Activated CD4-positive, alpha-beta memory T cell treated with anti-CD3 and anti-CD28 coated beads for 36 hours (primary cell): Measurements from ENCODE around the gene ADAMTSL1. TPM values are rescaled to one million over a fixed set of nuclear protein-coding genes. Genes with fewer than 3 reads are reported as not detected.

Source experiments
- CTCF ChIA-PET: fragments of 350-600 bp; sonication (Branson Sonifier 250); formaldehyde crosslinking; loops from one replicate; lab custom pipeline; 2021; ENCODE audit warnings: antibody characterized with exemption, inconsistent platforms; lab: Charles Lee
- POLR2A ChIA-PET: fragments of 350-600 bp; sonication (Branson Sonifier 250); formaldehyde crosslinking; loops from one replicate; lab custom pipeline; 2021; ENCODE audit warnings: antibody characterized with exemption; lab: Charles Lee
- DNase-seq: peaks from one replicate; pipeline ENCODE4 v3.0.0-alpha.2; 2020
- H3K27ac Mint-ChIP-seq: one replicate; pipeline ENCODE4 v1.8.0; 2021; ENCODE audit warnings: mixed read lengths
- H3K27me3 Mint-ChIP-seq: one replicate; pipeline ENCODE4 v1.8.0; 2021; ENCODE audit warnings: mixed read lengths
- H3K36me3 Mint-ChIP-seq: one replicate; pipeline ENCODE4 v1.8.0; 2021; ENCODE audit warnings: mixed read lengths
- H3K4me1 Mint-ChIP-seq: one replicate; pipeline ENCODE4 v1.8.0; 2021; ENCODE audit warnings: low read depth, mixed read lengths
- H3K4me3 Mint-ChIP-seq: one replicate; pipeline ENCODE4 v1.8.0; 2021; ENCODE audit warnings: mild to moderate bottlenecking, mixed read lengths
- H3K9me3 Mint-ChIP-seq: one replicate; pipeline ENCODE4 v1.8.0; 2021; ENCODE audit warnings: mixed read lengths
- intact Hi-C: fragments of 100-400 bp; cut with micrococcal nuclease; formaldehyde crosslinking; loops from one replicate; pipeline ENCODE4 v1.15.1; 2023
- total RNA-seq, 2 experiments: library from RNA; stranded (reverse); gene quantifications; one replicate each; pipeline ENCODE4 v1.2.3, GENCODE V29; 2021

Gene ADAMTSL1
- total RNA-seq, 2 experiments from 2014 or later, result not detected

DNA sequence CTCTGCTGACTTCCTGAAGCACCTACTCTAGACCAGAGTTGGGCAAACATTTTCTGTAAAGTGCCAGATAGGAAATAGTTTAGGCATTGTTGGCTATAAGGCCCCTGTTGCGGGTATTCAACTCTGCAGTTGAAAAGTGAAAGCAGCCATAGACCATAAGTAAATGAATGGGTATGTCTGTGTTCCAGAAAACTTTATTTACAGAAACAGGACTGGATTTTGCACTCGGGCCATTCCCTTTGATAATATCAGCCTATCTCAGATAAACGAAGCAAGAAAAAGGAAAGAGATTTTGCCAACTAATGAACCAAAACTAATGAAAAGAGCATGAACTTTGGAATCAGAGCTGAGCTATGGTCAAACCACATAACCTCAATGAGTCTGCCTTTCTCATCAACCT lies 374.7 kb downstream of the ADAMTSL1 start:
- Mint-ChIP-seq H3K9me3 (no peaks in the 10 kb centered on the region), H3K36me3 (no peaks in the 10 kb centered on the region), H3K27ac (no peak overlapping the region), H3K4me1 (no peaks in the 10 kb centered on the region), H3K27me3 (peaks cover 1% of the 10 kb centered on the region), H3K4me3 (no peak overlapping the region)
- no peak for DNase-seq
- ChIA-PET POLR2A (no interaction called here), CTCF (no interaction called here)
- intact Hi-C loops, result no loop called here

DNA sequence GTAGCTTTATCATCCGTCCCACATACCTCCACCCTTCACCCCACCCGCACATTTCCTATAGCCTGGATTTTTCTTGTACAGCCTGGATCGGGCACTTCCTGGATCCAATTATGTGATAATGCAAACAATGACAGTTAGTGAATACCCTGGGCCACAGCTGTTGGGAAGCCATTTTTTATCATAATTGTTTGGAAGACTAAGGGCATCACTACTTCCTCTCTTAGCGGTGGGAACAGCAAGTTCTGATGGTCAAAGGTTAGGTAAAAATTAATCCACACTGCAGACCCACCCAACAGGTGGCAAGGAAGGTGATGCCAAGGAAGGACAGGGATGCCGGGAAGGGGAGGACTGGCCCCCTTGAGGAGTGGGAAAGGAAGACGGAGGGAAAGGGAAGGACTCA lies 375.3 kb downstream of the ADAMTSL1 start:
- intact Hi-C loops, result no loop called here

DNA sequence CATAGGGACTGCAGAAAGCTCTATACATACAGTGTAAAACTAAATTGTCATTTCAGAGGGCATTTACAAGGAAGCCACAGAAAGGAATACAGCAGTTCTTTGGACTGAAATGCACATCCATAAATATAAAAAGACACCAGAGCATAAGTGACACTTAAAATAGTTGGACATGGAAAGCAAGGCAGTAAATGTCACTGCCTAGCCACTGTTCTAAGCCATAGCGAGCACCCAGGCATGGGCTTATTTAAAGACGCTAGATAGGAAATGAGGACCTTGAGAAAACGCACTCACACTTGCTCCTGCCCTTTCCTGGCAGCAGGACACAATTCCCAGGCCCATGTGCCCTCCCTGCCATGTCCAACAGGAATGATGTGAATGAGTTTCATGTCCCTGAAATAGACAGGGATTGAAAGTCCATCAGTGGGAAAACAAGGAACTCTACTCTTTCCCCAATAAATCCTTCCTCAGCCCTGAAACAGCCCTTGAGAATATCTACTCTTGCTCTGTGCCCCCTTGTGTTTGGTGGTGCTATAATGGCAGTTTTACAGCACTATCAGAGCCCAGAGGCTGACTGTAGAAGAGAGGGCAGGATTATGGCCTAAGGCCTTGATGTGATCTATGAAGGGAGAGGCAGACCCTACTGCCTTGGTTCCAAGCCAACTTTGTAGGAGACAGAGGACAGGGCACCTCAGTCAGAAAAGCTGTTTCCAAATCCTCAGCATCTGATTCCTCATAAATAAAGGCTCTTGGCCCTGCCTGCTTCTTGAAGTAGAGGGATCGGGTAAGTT lies 376.1 kb downstream of the ADAMTSL1 start:
- H3K27ac Mint-ChIP-seq, result no peak overlapping the region
- H3K4me1 Mint-ChIP-seq, result no peaks in the 10 kb centered on the region
- no peak for DNase-seq
- H3K36me3 Mint-ChIP-seq, result no peaks in the 10 kb centered on the region
- POLR2A ChIA-PET, result no interaction called here
- H3K4me3 Mint-ChIP-seq, result no peak overlapping the region
- intact Hi-C loops, result no loop called here
- H3K27me3 Mint-ChIP-seq, result peaks cover 1% of the 10 kb centered on the region
- CTCF ChIA-PET, result no interaction called here
- no peaks in the 10 kb centered on the region for H3K9me3 Mint-ChIP-seq

More for the DNA sequence above, 375.3 kb downstream of the ADAMTSL1 start:
- H3K27me3 Mint-ChIP-seq, result peaks cover 1% of the 10 kb centered on the region
- H3K4me1 Mint-ChIP-seq, result no peaks in the 10 kb centered on the region
- no peaks in the 10 kb centered on the region for H3K36me3 Mint-ChIP-seq
- ChIA-PET CTCF (no interaction called here), POLR2A (no interaction called here)
- no peak overlapping the region for H3K4me3 Mint-ChIP-seq
- H3K27ac Mint-ChIP-seq, result no peak overlapping the region
- no peak for DNase-seq
- H3K9me3 Mint-ChIP-seq, result no peaks in the 10 kb centered on the region

DNA sequence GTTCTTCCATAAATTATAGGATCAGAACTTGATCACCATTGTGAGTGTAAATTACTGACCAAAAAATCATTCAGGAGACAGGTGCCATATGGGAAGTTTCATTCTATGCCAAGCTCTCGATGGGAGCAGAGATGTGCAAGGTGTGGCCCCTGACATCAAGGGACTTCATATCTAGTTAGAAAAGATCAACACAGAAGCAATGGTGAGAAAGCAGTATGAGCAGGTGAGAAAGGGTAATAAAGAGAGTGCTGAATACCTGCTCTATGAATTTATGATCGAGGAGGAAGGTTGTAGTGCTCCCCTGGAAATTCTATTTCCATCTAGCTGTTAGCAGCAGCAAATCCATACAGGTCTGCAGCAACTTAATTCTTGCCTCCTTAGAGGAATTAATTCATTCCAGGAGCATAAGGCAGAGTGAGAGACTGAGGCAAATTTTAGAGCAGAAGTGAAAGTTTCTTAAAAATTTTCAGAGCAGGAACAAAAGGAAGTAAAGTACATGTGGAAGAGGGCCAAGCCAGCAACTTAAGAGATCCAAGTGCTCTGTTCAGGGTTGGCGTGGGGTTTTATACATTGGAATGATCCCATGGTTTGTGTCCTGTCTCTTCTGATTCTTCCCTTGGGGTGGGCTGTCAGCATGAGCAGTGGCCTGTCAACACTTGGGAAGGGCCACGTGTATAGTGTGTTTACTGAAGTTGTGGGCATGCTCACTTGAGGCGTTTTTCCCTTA lies 377.3 kb downstream of the ADAMTSL1 start:
- Mint-ChIP-seq H3K4me3 (no peak overlapping the region), H3K27ac (no peak overlapping the region), H3K4me1 (no peaks in the 10 kb centered on the region), H3K9me3 (no peaks in the 10 kb centered on the region), H3K36me3 (no peaks in the 10 kb centered on the region), H3K27me3 (peaks cover 1% of the 10 kb centered on the region)
- ChIA-PET POLR2A (no interaction called here), CTCF (no interaction called here)
- no peak for DNase-seq
- intact Hi-C loops, result no loop called here

DNA sequence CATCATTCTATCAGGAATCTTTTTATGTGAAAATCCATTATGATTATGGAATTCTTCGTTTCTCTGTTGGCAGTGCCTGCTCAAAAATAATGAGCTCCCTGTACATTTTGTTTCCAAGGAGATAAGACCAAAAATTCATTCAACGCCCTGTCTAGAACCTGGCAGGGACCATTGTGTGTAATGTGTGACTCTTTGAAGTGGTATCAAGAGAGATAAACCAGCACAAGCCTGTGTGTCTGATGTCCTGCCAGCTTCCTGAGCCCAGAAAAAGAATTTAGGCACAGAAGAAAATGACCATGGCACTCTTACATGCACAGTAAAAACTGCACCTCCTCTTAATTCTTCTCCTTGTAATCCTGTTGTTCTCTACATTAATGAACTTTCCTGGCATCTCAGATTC lies 381.7 kb downstream of the ADAMTSL1 start:
- H3K4me1 Mint-ChIP-seq, result no peaks in the 10 kb centered on the region
- ChIA-PET POLR2A (no interaction called here), CTCF (no interaction called here)
- intact Hi-C loops, result no loop called here
- no peak overlapping the region for H3K4me3 Mint-ChIP-seq
- DNase-seq, result no peak
- H3K27me3 Mint-ChIP-seq, result peaks cover 3% of the 10 kb centered on the region
- no peaks in the 10 kb centered on the region for H3K9me3 Mint-ChIP-seq
- no peak overlapping the region for H3K27ac Mint-ChIP-seq
- H3K36me3 Mint-ChIP-seq, result no peaks in the 10 kb centered on the region

DNA sequence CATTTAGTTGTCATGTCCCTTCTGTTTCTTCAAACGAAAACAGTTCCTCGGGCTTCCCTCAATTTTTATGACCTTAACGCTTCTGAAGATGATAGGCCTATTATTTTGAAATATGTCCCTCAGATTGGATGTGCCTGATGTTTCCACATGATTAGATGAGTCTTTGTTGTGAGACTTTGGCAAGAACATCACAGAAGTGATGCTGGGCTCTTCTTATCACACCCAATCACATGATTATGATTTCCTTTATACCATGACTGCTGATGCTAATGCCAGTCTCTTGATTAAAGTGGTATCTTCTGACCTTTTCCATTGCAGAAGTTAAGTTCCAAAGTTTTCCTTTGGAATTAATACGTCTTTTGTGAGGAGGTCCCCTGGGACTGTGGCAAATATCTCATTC lies 383.4 kb downstream of the ADAMTSL1 start:
- no peaks in the 10 kb centered on the region for H3K4me1 Mint-ChIP-seq
- H3K36me3 Mint-ChIP-seq, result no peaks in the 10 kb centered on the region
- H3K4me3 Mint-ChIP-seq, result no peak overlapping the region
- no peaks in the 10 kb centered on the region for H3K9me3 Mint-ChIP-seq
- CTCF ChIA-PET, result no interaction called here
- intact Hi-C loops, result no loop called here
- peaks cover 2% of the 10 kb centered on the region for H3K27me3 Mint-ChIP-seq
- DNase-seq, result no peak
- H3K27ac Mint-ChIP-seq, result no peak overlapping the region
- POLR2A ChIA-PET, result no interaction called here

DNA sequence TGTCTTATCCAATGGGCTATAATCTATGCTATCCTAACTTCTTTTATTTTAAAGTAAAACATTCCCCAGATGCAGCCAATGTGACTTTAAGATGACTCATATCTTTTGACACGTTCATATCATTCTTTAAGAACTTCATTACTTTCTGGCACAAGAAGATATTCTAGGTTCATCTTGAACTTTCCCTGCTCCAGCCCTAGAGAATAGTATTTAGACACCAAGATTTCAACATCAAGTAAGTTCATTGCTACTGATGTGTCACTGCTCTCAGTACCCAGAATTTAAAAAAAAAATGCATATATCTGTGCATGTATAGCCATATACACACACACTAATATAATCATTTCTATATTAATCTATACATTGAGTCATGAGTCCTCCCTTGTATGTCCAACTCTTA lies 383.8 kb downstream of the ADAMTSL1 start:
- intact Hi-C loops, result no loop called here
- POLR2A ChIA-PET, result no interaction called here
- Mint-ChIP-seq H3K27ac (no peak overlapping the region), H3K27me3 (peaks cover 2% of the 10 kb centered on the region), H3K4me1 (no peaks in the 10 kb centered on the region), H3K36me3 (no peaks in the 10 kb centered on the region), H3K4me3 (no peak overlapping the region), H3K9me3 (no peaks in the 10 kb centered on the region)
- CTCF ChIA-PET, result no interaction called here
- DNase-seq, result no peak

DNA sequence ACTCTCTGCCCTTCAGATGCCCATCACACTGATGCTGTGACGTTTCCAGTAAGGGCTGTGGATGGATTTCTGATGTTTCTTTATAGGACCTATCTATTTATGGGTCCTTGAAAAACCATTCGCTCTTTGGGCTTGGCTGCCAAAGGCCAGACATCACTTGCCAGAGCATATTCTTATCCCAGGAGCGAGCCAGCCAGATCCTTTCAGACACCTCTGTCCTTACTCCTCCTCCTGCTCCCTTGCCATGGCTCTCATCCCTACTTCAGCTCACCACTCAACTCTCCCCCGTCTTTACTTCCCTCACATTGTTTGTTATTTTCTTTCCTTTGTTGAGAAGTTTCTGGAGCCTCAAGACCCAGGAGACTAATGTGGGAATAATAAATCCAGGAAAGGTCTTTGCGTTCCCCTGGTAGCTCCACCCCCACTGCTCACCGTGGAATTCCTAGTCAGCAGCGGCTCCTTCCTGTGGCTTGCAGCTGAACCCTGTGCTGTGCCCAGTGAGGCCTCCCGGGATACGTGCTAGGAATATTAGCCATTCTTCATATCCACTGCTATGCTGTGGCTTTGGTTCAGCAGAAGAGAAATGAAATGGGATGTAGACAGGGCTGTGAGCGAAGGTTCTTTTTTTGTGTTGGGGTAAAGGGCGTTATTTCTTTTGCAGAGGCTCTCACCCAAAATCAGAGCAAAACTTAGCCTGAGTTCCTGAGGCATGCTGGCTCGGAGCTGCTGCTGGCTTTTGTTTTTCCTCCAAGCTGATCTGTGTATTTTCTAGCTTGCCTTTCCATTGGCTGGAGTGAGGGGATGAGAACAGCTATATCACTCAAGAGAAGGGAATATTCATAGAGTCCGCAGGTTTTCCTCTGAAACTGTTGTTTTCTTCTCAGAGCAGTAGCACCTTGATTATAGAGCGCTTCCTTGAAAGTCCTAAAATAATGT lies 387.9 kb downstream of the ADAMTSL1 start:
- POLR2A ChIA-PET, result no interaction called here
- CTCF ChIA-PET, result no interaction called here
- no peak for DNase-seq
- no peaks in the 10 kb centered on the region for H3K4me1 Mint-ChIP-seq
- H3K27me3 Mint-ChIP-seq, result peaks cover 2% of the 10 kb centered on the region
- no peaks in the 10 kb centered on the region for H3K36me3 Mint-ChIP-seq
- H3K9me3 Mint-ChIP-seq, result no peaks in the 10 kb centered on the region
- no peak overlapping the region for H3K4me3 Mint-ChIP-seq
- intact Hi-C loops, result no loop called here
- no peak overlapping the region for H3K27ac Mint-ChIP-seq

DNA sequence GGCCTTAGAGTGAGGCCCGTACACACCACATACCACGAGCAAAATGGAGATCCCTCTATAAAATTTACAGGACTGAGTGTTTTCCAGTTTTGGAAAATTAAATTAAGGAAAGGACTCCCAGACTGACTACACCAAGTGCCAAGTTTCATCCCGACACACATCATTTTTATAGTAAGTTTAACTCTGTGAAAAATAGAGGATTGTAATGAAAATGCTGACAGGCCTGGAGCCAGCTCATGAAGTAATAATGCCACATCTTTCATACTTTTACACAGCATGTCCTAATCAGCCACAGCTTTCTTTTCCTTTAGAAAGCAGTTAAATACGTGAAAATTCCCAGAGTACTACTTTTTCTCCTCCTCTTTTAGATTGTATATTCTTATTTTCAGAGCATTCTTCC lies 389.8 kb downstream of the ADAMTSL1 start:
- POLR2A ChIA-PET, result no interaction called here
- Mint-ChIP-seq H3K27me3 (peaks cover 2% of the 10 kb centered on the region), H3K4me1 (no peaks in the 10 kb centered on the region), H3K27ac (no peak overlapping the region), H3K4me3 (no peak overlapping the region), H3K9me3 (no peaks in the 10 kb centered on the region), H3K36me3 (no peaks in the 10 kb centered on the region)
- CTCF ChIA-PET, result no interaction called here
- intact Hi-C loops, result no loop called here
- no peak for DNase-seq

DNA sequence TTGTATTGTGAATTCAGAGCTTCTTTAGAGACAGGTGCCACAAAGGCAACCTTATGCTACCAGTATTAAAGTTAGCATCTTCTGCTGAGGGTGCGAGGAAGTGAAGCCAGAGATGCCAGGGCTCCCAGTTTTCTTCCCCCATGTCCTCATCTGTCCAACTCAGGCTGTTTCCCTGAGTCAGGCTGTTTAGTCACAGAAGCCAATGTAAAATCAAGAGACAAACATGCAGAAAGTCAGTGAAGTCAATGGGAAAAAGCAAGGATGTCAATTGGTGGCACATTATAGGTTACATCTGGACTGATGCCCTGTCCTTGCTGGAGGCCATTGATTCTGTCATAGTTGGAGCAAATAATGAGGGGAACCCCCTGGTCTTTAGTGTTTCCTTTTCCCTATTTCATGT lies 390.6 kb downstream of the ADAMTSL1 start:
- no peak for DNase-seq
- H3K36me3 Mint-ChIP-seq, result no peaks in the 10 kb centered on the region
- no peaks in the 10 kb centered on the region for H3K4me1 Mint-ChIP-seq
- H3K9me3 Mint-ChIP-seq, result peaks cover 4% of the 10 kb centered on the region
- no peak overlapping the region for H3K27ac Mint-ChIP-seq
- intact Hi-C loops, result no loop called here
- CTCF ChIA-PET, result no interaction called here
- no peaks in the 10 kb centered on the region for H3K27me3 Mint-ChIP-seq
- POLR2A ChIA-PET, result no interaction called here
- H3K4me3 Mint-ChIP-seq, result no peak overlapping the region

DNA sequence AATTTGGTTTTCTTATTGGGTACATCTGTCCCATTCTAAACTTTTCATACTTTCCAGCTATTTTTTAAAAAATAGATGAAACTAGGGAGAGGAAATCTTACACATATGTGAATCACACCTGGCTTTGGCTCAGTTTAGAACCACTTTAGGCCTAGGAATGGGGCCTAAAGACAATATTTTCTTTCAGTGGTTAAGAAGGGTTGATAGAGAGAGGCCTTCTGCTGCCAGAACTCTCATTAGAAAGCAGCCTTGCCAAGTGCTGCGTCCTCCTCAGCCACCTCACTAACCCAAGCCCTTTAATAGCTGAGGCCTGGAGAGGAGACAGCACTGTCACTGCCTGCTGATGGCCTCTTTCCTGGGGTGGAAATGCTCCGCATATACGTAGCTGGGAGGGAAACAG lies 391.6 kb downstream of the ADAMTSL1 start:
- Mint-ChIP-seq H3K9me3 (peaks cover 14% of the 10 kb centered on the region), H3K4me3 (no peak overlapping the region), H3K36me3 (no peaks in the 10 kb centered on the region), H3K27me3 (no peaks in the 10 kb centered on the region), H3K27ac (no peak overlapping the region), H3K4me1 (no peaks in the 10 kb centered on the region)
- ChIA-PET POLR2A (no interaction called here), CTCF (no interaction called here)
- intact Hi-C loops, result no loop called here
- DNase-seq, result no peak

DNA sequence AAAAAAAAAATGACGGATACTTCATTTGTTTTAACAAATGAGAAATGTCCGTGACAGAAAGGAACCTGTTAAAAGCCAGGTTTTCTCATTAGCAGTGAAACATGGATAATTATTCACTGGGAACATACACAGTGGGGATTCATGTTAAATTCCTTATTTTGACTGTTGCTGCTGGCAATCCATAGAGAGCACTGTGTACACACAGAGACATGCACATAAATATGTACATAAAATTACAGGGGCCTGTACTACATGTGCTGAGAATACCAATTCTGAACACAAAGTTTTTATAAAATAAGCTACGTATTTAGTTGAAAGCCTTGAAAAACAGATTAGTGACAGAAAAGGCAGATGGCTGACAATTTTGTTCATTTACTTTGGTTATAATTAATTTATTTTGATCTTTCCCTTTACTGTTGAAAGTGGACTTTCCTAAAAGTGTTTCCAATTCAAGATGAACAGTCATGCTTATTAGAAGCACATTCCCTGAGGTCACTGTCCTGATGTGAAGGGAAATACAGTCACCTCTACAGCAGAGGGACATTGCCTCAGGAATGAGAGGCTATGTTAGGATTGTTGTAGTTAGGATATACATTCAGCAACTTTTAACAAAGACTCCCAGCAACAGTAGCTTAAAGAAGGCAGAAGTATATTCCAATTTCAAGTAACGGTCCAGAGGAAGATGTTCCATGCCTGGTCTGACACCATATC lies 392.3 kb downstream of the ADAMTSL1 start:
- intact Hi-C loops, result no loop called here
- no peak for DNase-seq
- Mint-ChIP-seq H3K4me3 (no peak overlapping the region), H3K36me3 (no peaks in the 10 kb centered on the region), H3K27ac (no peak overlapping the region), H3K4me1 (no peaks in the 10 kb centered on the region), H3K27me3 (no peaks in the 10 kb centered on the region), H3K9me3 (peaks cover 16% of the 10 kb centered on the region)
- ChIA-PET POLR2A (no interaction called here), CTCF (no interaction called here)
